GM18499 (cell line): ENCODE measurements around the gene SART3.
A peak's percentile ranks its signal among the peaks of the same experiment; 100 is the strongest.

ENCODE experiments used
- ATAC-seq: cut with Tn5 transposase; IDR thresholded peaks from one replicate; pipeline ENCODE4 v1.9.1; 2021; ENCODE audit warnings: moderate number of reproducible peaks; ENCODE audit not compliant: insufficient read depth, unreplicated experiment

Gene SART3

GRCh38 chr12:108531929-108532848 lies 28.8 kb downstream of the SART3 start:
- no peak for ATAC-seq

GRCh38 chr12:108530161-108530560 lies 30.8 kb downstream of the SART3 start:
- ATAC-seq = no peak

GRCh38 chr12:108527166-108527496 lies 33.8 kb downstream of the SART3 start:
- ATAC-seq = no peak

GRCh38 chr12:108526482-108527165 lies 34.3 kb downstream of the SART3 start:
- ATAC-seq = no peak

- no peak for ATAC-seq
Measured at GRCh38 chr12:108525681-108526080, 35.3 kb downstream of the SART3 start.

- no peak for ATAC-seq
Measured at GRCh38 chr12:108523365-108523764, 37.6 kb downstream of the SART3 start.

GRCh38 chr12:108519558-108519957 lies 41.4 kb downstream of the SART3 start:
- ATAC-seq = no peak

GRCh38 chr12:108518716-108519496 lies 42.1 kb downstream of the SART3 start:
- ATAC-seq = no peak

- no peak for ATAC-seq
Measured at GRCh38 chr12:108518101-108518715, 42.8 kb downstream of the SART3 start.

GRCh38 chr12:108517288-108518100 lies 43.5 kb downstream of the SART3 start:
- no peak for ATAC-seq

GRCh38 chr12:108516511-108517275 lies 44.3 kb downstream of the SART3 start:
- no peak for ATAC-seq

GRCh38 chr12:108515916-108516315 lies 45.1 kb downstream of the SART3 start:
- no peak for ATAC-seq

- ATAC-seq = peak; percentile 68
Measured at GRCh38 chr12:108514973-108515814, 45.8 kb downstream of the SART3 start, which contains the start of gene FICD. Gene FICD (plus strand): TSS chr12:108515277. CDS start chr12:108516973, 1,696 bp downstream.

GRCh38 chr12:108514468-108514972 lies 46.5 kb downstream of the SART3 start:
- no peak for ATAC-seq

GRCh38 chr12:108511633-108512540 lies 49.1 kb downstream of the SART3 start:
- ATAC-seq = no peak

- no peak for ATAC-seq
Measured at GRCh38 chr12:108510836-108511235, 50.1 kb downstream of the SART3 start.

- ATAC-seq = no peak
Measured at GRCh38 chr12:108509806-108510205, 51.2 kb downstream of the SART3 start.
